Measurements from ENCODE around the gene TTLL11. TPM values are rescaled to one million over a fixed set of nuclear protein-coding genes. Genes with fewer than 3 reads are reported as not detected.

TTLL11 gene
- total and polyA plus RNA-seq, 5 donors from 2014 or later: 2.0 to 6.1 (median 3.5) TPM

- H3K36me3 ChIP-seq (ENCODE audit: control insufficient read depth, insufficient read depth, low read length): peaks cover 7% of the 10 kb centered on the region
- H3K4me1 ChIP-seq (ENCODE audit: control insufficient read depth, insufficient read depth, low read length, poor library complexity, severe bottlenecking): no peaks in the 10 kb centered on the region
- H3K4me1 Mint-ChIP-seq: peaks cover 0 to 4% (median 0%) of the 10 kb centered on the region in 4 donors
- DNase-seq: no peak
- no peaks in the 10 kb centered on the region for H3K9me3 ChIP-seq (ENCODE audit: control insufficient read depth in 2 of 2, low read length in 2 of 2)
- peaks cover 41% of the 10 kb centered on the region for H3K36me3 Mint-ChIP-seq
- no peak for ATAC-seq (ENCODE audit: low read depth in 2 of 2)
- H3K27ac ChIP-seq (ENCODE audit: insufficient read depth, low read length, poor library complexity, severe bottlenecking): no peak overlapping the region
- H3K9me3 Mint-ChIP-seq: peaks cover 0 to 3% (median 0%) of the 10 kb centered on the region in 7 donors
- H3K27me3 Mint-ChIP-seq: no peaks in the 10 kb centered on the region
- H3K27ac Mint-ChIP-seq: no peak overlapping the region
- no peaks in the 10 kb centered on the region for H3K27me3 ChIP-seq (ENCODE audit: control insufficient read depth, insufficient read depth, low read length)
- H3K4me3 ChIP-seq (ENCODE audit: low read depth, low read length): no peak overlapping the region
- no peak overlapping the region for H3K4me3 Mint-ChIP-seq
Observed at GRCh38 chr9:122039234-122039633, 53.9 kb downstream of the TTLL11 start.

GRCh38 chr9:122036988-122037387 is 56.1 kb downstream of the TTLL11 start:
- H3K27me3 ChIP-seq (ENCODE audit: control insufficient read depth, insufficient read depth, low read length): no peaks in the 10 kb centered on the region
- no peaks in the 10 kb centered on the region for H3K9me3 Mint-ChIP-seq
- DNase-seq: no peak
- H3K27ac Mint-ChIP-seq: no peak overlapping the region
- no peak overlapping the region for H3K27ac ChIP-seq (ENCODE audit: insufficient read depth, low read length, poor library complexity, severe bottlenecking)
- H3K27me3 Mint-ChIP-seq: no peaks in the 10 kb centered on the region
- ATAC-seq (ENCODE audit: low read depth in 2 of 2): no peak
- H3K4me1 ChIP-seq (ENCODE audit: control insufficient read depth, insufficient read depth, low read length, poor library complexity, severe bottlenecking): no peaks in the 10 kb centered on the region
- no peak overlapping the region for H3K4me3 ChIP-seq (ENCODE audit: low read depth, low read length)
- H3K9me3 ChIP-seq (ENCODE audit: control insufficient read depth in 2 of 2, low read length in 2 of 2): no peaks in the 10 kb centered on the region
- peaks cover 47% of the 10 kb centered on the region for H3K36me3 Mint-ChIP-seq
- H3K4me3 Mint-ChIP-seq: no peak overlapping the region
- H3K36me3 ChIP-seq (ENCODE audit: control insufficient read depth, insufficient read depth, low read length): peaks cover 7% of the 10 kb centered on the region
- H3K4me1 Mint-ChIP-seq: no peaks in the 10 kb centered on the region

- Mint-ChIP-seq H3K36me3 (peaks cover 52% of the 10 kb centered on the region), H3K4me1 (no peaks in the 10 kb centered on the region), H3K27me3 (no peaks in the 10 kb centered on the region), H3K9me3 (no peaks in the 10 kb centered on the region), H3K4me3 (no peak overlapping the region), H3K27ac (peak overlapping the region in 1 of 3 donors; percentile 9)
- Histone ChIP-seq H3K36me3 (ENCODE audit: control insufficient read depth, insufficient read depth, low read length) (peaks cover 7% of the 10 kb centered on the region), H3K9me3 (ENCODE audit: control insufficient read depth in 2 of 2, low read length in 2 of 2) (no peaks in the 10 kb centered on the region), H3K27me3 (ENCODE audit: control insufficient read depth, insufficient read depth, low read length) (no peaks in the 10 kb centered on the region), H3K4me3 (ENCODE audit: low read depth, low read length) (no peak overlapping the region), H3K4me1 (ENCODE audit: control insufficient read depth, insufficient read depth, low read length, poor library complexity, severe bottlenecking) (no peaks in the 10 kb centered on the region), H3K27ac (ENCODE audit: insufficient read depth, low read length, poor library complexity, severe bottlenecking) (no peak overlapping the region)
- DNase-seq: no peak
- no peak for ATAC-seq (ENCODE audit: low read depth in 2 of 2)
Observed at GRCh38 chr9:122036408-122036807, 56.7 kb downstream of the TTLL11 start.

- H3K27ac Mint-ChIP-seq: no peak overlapping the region
- H3K27me3 Mint-ChIP-seq: no peaks in the 10 kb centered on the region
- Histone ChIP-seq H3K4me3 (ENCODE audit: low read depth, low read length) (no peak overlapping the region), H3K9me3 (ENCODE audit: control insufficient read depth in 2 of 2, low read length in 2 of 2) (no peaks in the 10 kb centered on the region), H3K27me3 (ENCODE audit: control insufficient read depth, insufficient read depth, low read length) (no peaks in the 10 kb centered on the region), H3K36me3 (ENCODE audit: control insufficient read depth, insufficient read depth, low read length) (peaks cover 10% of the 10 kb centered on the region), H3K27ac (ENCODE audit: insufficient read depth, low read length, poor library complexity, severe bottlenecking) (no peak overlapping the region), H3K4me1 (ENCODE audit: control insufficient read depth, insufficient read depth, low read length, poor library complexity, severe bottlenecking) (no peaks in the 10 kb centered on the region)
- no peak overlapping the region for H3K4me3 Mint-ChIP-seq
- no peaks in the 10 kb centered on the region for H3K4me1 Mint-ChIP-seq
- peaks cover 53% of the 10 kb centered on the region for H3K36me3 Mint-ChIP-seq
- H3K9me3 Mint-ChIP-seq: no peaks in the 10 kb centered on the region
- ATAC-seq (ENCODE audit: low read depth in 2 of 2): no peak
- DNase-seq: no peak
Observed at GRCh38 chr9:122033775-122034373, 59.2 kb downstream of the TTLL11 start.

- H3K4me1 Mint-ChIP-seq: no peaks in the 10 kb centered on the region
- Histone ChIP-seq H3K36me3 (ENCODE audit: control insufficient read depth, insufficient read depth, low read length) (peaks cover 5% of the 10 kb centered on the region), H3K27me3 (ENCODE audit: control insufficient read depth, insufficient read depth, low read length) (no peaks in the 10 kb centered on the region), H3K4me3 (ENCODE audit: low read depth, low read length) (no peak overlapping the region), H3K4me1 (ENCODE audit: control insufficient read depth, insufficient read depth, low read length, poor library complexity, severe bottlenecking) (no peaks in the 10 kb centered on the region), H3K27ac (ENCODE audit: insufficient read depth, low read length, poor library complexity, severe bottlenecking) (no peak overlapping the region), H3K9me3 (ENCODE audit: control insufficient read depth in 2 of 2, low read length in 2 of 2) (no peaks in the 10 kb centered on the region)
- H3K27ac Mint-ChIP-seq: no peak overlapping the region
- H3K27me3 Mint-ChIP-seq: no peaks in the 10 kb centered on the region
- peaks cover 0 to 6% (median 0%) of the 10 kb centered on the region in 7 donors for H3K9me3 Mint-ChIP-seq
- no peak for ATAC-seq (ENCODE audit: low read depth in 2 of 2)
- no peak overlapping the region for H3K4me3 Mint-ChIP-seq
- no peak for DNase-seq
- peaks cover 52% of the 10 kb centered on the region for H3K36me3 Mint-ChIP-seq
Observed at GRCh38 chr9:122032346-122032745, 60.8 kb downstream of the TTLL11 start.

GRCh38 chr9:122031776-122032175 is 61.3 kb downstream of the TTLL11 start:
- H3K4me3 Mint-ChIP-seq: no peak overlapping the region
- H3K27ac ChIP-seq (ENCODE audit: insufficient read depth, low read length, poor library complexity, severe bottlenecking): no peak overlapping the region
- no peaks in the 10 kb centered on the region for H3K27me3 ChIP-seq (ENCODE audit: control insufficient read depth, insufficient read depth, low read length)
- no peak for DNase-seq
- no peaks in the 10 kb centered on the region for H3K4me1 Mint-ChIP-seq
- peaks cover 0 to 6% (median 0%) of the 10 kb centered on the region in 7 donors for H3K9me3 Mint-ChIP-seq
- H3K4me3 ChIP-seq (ENCODE audit: low read depth, low read length): no peak overlapping the region
- H3K27ac Mint-ChIP-seq: no peak overlapping the region
- no peak for ATAC-seq (ENCODE audit: low read depth in 2 of 2)
- H3K4me1 ChIP-seq (ENCODE audit: control insufficient read depth, insufficient read depth, low read length, poor library complexity, severe bottlenecking): no peaks in the 10 kb centered on the region
- no peaks in the 10 kb centered on the region for H3K27me3 Mint-ChIP-seq
- H3K36me3 Mint-ChIP-seq: peaks cover 52% of the 10 kb centered on the region
- H3K9me3 ChIP-seq (ENCODE audit: control insufficient read depth in 2 of 2, low read length in 2 of 2): no peaks in the 10 kb centered on the region
- peaks cover 3% of the 10 kb centered on the region for H3K36me3 ChIP-seq (ENCODE audit: control insufficient read depth, insufficient read depth, low read length)

GRCh38 chr9:122031157-122031556 is 62.0 kb downstream of the TTLL11 start:
- H3K4me3 Mint-ChIP-seq: no peak overlapping the region
- no peaks in the 10 kb centered on the region for H3K9me3 ChIP-seq (ENCODE audit: control insufficient read depth in 2 of 2, low read length in 2 of 2)
- peak overlapping the region in 1 of 3 donors; percentile 21 for H3K27ac Mint-ChIP-seq
- no peak overlapping the region for H3K27ac ChIP-seq (ENCODE audit: insufficient read depth, low read length, poor library complexity, severe bottlenecking)
- H3K27me3 Mint-ChIP-seq: no peaks in the 10 kb centered on the region
- no peak for DNase-seq
- H3K4me3 ChIP-seq (ENCODE audit: low read depth, low read length): no peak overlapping the region
- H3K36me3 Mint-ChIP-seq: peaks cover 51% of the 10 kb centered on the region
- peaks cover 3% of the 10 kb centered on the region for H3K36me3 ChIP-seq (ENCODE audit: control insufficient read depth, insufficient read depth, low read length)
- H3K9me3 Mint-ChIP-seq: peaks cover 0 to 6% (median 0%) of the 10 kb centered on the region in 7 donors
- no peak for ATAC-seq (ENCODE audit: low read depth in 2 of 2)
- no peaks in the 10 kb centered on the region for H3K27me3 ChIP-seq (ENCODE audit: control insufficient read depth, insufficient read depth, low read length)
- no peaks in the 10 kb centered on the region for H3K4me1 ChIP-seq (ENCODE audit: control insufficient read depth, insufficient read depth, low read length, poor library complexity, severe bottlenecking)
- H3K4me1 Mint-ChIP-seq: no peaks in the 10 kb centered on the region

- H3K4me3 ChIP-seq (ENCODE audit: low read depth, low read length): no peak overlapping the region
- H3K27me3 ChIP-seq (ENCODE audit: control insufficient read depth, insufficient read depth, low read length): no peaks in the 10 kb centered on the region
- no peaks in the 10 kb centered on the region for H3K27me3 Mint-ChIP-seq
- H3K27ac Mint-ChIP-seq: no peak overlapping the region
- H3K4me3 Mint-ChIP-seq: no peak overlapping the region
- no peaks in the 10 kb centered on the region for H3K9me3 ChIP-seq (ENCODE audit: control insufficient read depth in 2 of 2, low read length in 2 of 2)
- H3K27ac ChIP-seq (ENCODE audit: insufficient read depth, low read length, poor library complexity, severe bottlenecking): no peak overlapping the region
- ATAC-seq (ENCODE audit: low read depth in 2 of 2) (no peak), DNase-seq (no peak)
- H3K36me3 Mint-ChIP-seq: peaks cover 49% of the 10 kb centered on the region
- no peaks in the 10 kb centered on the region for H3K4me1 ChIP-seq (ENCODE audit: control insufficient read depth, insufficient read depth, low read length, poor library complexity, severe bottlenecking)
- peaks cover 0 to 6% (median 0%) of the 10 kb centered on the region in 7 donors for H3K9me3 Mint-ChIP-seq
- no peaks in the 10 kb centered on the region for H3K4me1 Mint-ChIP-seq
- peaks cover 3% of the 10 kb centered on the region for H3K36me3 ChIP-seq (ENCODE audit: control insufficient read depth, insufficient read depth, low read length)
Observed at GRCh38 chr9:122030357-122030756, 62.8 kb downstream of the TTLL11 start.

Measured in CD4-positive, CD25-positive, alpha-beta regulatory T cell (primary cell).